ENCODE results near the gene INPP5A.
"Not testable (repeated sequence)": the region's sequence is repeated elsewhere in the genome, so short reads cannot be mapped to it uniquely, and the experiment has no call there.

The INPP5A gene

DNA sequence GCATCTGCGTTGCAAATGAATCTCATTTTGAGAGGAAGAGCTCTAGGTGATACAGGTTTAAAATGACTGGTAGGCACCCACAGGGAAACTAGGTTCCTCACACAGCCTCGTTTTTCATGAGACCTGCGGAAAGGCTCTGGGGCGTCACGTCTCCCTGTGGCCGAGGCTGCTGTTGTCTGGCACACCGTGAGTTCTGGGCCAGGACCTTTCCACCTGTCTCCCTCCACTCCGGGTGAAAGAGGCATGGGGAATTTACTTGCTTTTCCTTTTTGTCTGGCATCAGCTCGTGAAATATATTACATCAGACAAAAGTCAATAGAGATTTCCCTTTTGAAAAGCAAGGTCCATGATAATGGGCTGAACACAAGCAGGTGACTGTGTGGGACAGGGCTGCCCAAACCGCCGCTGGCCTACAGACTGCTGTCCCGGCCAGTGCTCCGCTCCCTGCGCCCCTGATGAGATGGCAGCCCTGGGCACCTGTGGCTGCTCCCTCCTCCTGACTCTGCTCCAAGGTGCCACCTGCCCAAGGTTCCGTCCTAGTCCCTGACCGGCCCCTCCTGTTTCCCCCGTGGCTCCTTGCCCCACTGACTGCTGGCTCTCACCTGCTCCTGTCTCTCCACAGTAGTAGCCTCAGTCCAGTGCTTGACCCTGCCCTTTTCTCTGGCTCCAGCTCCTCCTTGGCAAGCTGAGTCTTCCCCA is 138.8 kb downstream of the INPP5A start:
- no peak for DNase-seq (ENCODE audit: low read depth)

DNA sequence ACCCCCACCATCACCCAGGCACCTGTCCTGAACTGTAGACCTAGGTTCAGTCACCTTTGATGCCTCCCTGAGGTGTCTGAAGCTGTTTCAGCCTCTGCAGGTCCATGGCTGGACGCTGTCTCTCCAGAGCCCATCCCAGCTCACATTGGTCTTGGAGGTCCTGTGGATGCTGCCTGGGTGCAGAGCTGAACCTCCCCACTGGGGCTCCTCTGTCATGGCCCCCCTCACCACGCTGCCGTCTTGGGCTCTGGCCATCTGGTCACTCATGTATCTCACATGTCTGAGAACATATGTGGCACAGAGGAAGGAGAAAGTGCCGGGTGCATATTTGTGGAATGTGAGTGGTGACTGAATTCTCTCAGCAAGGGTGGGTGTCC is 139.5 kb downstream of the INPP5A start:
- DNase-seq (ENCODE audit: low read depth), result no peak

DNA sequence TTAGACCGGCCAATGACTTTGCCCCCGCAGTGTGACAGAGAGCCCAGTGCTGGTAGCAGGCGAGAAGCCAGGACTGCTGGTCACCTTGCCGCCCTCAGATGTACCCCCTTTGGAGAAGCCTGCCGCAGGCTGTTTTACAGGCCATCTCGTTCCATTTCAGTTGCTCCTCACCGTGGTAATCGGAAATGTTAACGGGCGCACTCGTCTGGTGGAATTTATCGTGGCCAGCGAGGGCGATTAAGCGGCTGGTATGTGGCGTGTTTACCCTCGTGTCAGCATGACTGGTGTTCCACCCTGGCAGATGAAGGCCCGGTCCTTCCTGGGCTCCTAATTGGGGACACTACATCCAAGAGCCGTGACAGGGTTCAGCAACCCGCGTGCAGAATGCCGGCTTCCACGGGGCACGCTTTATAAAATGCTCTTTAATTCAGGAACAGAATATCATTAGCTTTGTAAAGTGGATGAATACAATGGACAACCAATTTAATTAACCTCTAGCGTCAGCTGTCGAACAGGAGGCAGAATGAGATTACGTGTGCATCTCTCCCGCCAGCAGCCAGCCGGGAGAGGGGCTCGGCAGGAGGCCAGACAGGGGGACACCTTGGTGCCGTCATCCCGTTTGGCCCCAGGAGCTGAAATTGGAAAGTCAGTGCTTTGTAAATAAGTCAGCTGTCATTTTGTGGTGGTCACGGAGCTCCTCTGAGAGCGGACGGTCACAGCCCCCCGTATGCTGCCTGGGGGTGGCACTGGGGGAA is 140.1 kb downstream of the INPP5A start:
- DNase-seq (ENCODE audit: low read depth), result no peak

DNA sequence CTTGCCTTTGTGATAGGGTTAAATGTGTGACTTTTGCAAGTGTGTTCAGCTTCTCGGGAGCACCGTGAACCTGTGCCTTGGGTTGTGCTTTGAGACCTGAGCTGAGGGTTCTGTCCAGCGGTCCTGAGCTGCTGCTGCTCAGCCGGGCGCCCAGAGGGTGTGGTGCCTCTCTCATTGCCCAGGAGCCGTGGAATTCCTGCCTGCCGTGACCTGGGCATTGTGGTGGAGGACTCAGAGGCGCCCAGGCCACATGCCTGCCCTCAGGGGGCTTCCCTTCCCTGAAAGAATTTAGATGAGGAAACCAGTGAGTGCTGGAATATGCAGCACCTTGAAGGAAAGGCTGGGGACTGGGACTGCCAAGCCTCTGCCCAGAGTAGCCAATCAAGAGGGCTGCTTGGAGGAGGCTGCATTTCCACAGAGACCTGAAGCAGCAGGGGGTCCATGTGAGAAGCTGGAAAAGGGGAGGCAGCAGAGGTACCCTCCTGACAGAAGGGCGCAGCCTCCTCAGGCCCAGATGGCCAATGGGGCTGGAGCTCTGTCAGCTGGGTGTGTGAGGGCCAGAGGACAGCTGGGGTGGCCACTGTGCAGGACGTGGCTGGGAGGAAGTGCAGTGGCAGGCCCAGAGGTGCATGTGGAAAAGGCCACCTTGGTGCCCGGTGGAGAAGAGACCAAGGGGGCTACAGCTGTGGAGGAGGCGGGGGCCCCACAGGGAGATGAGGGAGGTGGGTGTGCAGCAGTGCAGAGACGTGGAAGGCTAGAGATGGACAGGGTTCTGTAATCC is 141.0 kb downstream of the INPP5A start:
- DNase-seq (ENCODE audit: low read depth), result no peak

DNA sequence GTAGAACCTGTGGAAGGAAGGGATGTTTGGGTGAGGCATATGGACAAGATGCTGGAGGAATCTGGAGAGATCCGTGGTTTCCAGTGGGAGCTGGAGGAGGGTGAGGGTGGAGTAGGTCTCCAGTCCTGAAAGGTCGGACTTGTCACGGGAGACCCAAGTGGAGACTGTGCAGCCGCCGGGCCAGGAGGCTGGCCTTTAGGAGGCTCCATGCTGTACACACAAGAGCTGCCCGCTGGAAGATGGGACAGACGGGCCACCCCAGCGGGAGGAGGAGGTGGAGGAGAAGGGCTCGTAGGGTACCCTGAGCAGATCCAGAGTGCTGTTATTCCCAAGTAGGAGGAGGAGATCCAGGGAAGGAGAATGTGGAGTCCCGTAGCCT is 141.6 kb downstream of the INPP5A start:
- DNase-seq (ENCODE audit: low read depth), result no peak

DNA sequence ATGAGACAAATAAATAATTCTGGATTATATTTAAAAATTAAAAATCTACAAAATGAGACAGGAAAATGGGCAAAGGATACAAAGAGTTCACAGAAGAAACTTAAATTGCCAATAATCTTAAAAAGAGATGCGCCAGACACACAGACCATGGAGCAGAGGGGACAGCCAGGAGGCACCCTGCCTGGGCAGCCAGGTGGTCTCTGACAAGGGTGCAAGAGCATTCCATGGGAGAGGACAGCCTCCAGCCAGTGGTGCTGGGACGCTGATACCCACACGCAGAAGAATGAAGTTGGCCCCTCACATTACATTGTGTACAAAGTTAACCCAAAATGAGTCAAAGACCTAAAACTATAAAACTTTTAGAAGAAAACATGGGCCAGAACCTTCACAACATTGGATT is 142.1 kb downstream of the INPP5A start:
- no peak for DNase-seq (ENCODE audit: low read depth)

DNA sequence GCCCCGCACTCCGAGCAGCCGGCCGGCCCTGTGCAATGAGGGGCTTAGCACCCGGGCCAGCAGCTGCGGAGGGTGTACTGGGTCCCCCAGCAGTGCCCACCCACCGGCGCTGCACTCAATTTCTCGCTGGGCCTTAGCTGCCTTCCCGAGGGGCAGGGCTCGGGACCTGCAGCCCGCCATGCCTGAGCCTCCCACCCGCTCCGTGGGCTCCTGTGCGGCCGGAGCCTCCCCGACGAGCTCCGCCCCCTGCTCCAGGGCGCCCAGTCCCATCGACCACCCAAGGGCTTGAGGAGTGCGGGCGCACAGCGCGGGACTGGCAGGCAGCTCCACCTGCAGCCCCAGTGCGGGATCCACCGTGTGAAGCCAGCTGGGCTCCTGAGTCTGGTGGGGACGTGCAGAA is 143.2 kb downstream of the INPP5A start:
- DNase-seq (ENCODE audit: low read depth), result not testable (repeated sequence)

DNA sequence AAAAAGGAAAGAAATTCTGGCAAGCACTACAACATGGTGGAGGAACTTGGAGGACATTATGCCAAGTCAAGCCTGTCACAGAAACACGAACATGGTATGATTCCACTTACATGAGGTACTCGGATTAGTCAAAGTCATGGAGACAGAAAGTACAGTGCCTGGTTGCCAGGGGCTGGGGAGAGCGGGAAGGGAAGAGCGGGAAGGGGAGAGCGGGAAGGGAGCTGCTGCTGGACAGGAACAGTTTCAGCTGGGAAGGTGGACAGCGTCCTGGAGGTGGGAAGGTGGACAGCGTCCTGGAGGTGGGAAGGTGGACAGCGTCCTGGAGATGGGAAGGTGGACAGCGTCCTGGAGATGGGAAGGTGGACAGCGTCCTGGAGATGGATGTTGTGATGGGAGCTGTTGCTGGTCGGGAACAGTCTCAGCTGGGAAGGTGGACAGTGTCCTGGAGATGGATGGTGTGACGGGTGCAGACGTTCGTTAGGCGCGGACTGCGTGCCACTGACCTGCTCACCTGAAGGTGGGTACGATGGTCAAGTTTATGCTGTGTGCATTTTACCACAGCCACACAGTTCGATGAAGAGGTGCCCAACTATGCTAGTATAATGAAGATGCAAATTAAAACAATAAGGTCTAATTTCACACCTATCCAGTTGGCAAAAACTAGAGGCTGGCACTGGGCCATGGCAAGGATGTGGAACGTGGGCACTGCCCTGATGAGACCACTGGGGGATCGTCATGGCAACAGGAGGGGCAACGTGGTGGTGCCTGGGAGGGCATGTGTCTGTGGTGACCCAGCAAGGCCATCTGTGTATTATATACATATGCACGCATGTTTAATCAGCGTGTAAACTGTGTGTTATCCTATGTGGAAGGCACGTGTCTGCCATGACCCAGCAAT is 144.5 kb downstream of the INPP5A start:
- DNase-seq (ENCODE audit: low read depth), result no peak

DNA sequence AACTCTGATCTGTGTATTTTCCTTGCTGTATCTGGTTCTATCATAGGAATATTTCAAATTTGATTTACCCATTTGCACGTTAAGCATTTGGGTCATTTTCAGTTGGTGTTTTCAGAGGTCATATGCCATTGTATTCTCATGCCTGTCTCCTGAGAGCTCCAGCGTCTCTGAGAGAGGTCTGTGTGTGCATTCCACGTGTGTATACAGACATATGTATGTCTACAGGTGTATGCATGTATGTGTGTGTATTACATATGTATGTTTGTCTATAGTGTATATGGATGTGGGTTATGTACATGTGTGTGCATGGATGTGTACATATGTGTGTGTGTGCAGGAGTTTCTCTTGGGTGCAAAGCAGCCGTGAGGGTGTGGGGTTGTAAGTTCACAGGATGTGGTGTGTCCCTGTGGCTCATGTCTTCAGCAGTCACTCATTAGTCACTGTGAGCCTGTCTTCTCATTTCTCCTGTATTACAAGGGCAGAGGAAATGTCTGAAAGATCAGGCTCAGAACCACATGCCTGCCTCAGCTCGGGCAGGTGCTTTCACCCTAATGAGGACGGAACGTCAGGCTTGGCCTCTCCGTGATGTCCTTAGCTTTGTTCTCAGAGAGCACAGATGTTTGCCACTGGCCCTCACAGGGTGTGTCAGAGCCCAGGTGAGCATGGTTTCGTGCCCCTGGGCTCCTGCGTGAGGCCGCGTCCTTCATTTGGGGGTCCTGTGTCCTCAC is 146.7 kb downstream of the INPP5A start:
- peak; percentile 19 for DNase-seq (ENCODE audit: low read depth)

DNA sequence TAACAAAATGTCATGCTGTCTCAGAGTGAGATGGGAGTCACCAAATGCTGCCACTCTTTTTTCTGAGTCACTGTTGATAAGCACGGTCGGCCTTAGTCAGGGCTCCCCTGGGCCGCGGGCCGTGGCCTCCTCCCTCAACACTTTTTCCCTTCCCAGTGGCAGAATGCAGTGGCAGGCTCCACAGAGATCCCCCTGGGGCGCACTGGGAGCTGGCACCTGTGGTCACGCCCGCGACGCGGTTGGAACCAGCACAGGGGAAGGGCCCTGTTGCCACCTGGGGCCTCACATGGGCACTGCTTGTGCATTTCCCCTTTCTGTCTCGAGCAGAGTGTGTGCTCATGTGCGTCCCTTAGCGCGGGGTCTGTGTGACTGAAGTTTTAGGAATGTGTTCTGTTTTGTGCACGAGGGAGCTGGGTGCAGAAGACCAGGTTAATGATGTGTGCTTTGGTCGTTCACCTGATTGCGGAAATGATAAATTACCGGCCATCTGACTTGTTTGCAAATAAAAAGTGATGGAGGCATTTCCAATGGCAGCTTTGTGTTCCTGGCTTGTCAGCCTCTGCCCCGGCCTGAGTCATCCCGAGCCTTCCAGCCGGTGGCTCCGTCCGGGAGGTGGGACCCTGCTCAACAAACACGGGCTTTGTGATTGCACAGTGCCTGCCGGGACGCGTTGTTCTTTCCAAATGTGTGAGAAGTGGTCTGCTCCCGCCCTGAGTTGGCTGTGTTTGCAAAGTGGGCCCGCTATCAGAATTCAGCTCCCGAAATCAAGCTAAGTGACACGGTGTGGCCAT is 147.7 kb downstream of the INPP5A start:
- DNase-seq (ENCODE audit: low read depth), result peak; percentile 6

DNA sequence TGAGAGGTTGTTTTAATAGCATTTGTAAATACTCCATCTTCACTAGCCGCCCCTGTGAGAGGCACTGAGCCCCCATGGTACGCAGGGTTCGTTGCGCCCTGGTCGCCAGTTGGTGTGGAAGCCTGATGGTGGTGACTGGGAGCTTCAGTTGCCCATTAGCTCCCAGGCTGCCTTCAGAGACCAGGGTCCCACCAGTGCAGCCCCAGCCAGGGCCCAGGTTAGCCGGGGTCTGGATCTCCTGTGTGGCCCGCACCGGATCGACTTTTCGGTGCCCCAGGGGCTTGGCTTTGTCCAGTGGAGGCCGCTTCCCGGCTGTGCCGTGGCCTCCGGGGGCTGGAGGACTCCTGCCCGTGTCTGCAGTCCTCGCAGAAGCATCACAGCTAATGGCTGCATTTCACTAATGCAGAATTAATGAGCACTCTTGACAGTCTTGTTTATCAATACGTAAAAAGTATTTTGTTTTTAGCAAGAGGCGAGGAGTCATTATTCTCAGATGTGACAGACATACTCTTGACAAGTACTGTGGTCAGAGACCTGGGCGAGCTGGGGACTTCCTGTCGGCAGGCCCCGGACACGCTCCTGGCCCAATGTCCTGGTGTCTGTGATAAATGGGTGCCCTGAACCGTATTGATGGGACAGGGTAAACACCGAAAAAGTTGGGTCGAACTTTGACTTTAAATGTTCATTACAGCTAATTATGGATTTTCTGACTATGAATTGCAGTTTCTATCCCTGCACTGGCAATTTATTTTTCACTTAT is 148.5 kb downstream of the INPP5A start:
- no peak for DNase-seq (ENCODE audit: low read depth)

DNA sequence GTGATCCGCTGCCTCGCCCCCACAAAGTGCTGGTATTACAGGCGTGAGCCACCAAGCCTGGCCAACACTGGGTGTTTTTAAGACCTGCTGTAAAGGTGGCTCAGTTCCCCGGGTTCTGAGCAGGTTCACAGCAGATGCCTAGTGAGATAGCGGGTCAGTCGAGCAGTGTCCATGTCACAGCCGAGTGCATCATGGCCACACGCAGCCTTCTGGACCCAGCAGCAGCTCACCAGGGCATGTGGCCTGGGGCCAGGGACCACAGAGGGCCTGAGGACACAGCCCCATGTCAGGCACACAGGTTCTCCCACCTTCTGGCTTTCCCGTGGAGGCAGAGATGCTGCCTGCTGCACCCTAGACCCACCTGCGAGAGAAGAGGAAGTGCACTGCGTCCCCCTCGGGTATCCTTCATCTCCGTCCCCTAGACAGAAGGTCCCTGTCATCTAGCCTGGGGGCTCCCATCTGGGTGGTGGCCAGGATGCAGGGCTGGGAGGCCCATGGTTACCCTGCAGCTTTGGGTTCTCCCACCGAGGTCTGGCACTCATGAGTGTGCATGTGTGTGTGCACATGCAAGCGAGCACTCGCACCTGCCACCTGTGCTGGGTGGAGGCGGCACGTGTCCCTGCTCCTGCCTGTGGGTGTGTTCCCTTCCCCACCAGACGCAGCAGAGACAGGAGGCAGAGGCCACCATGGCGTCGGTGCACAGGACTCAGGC is 149.8 kb downstream of the INPP5A start:
- DNase-seq (ENCODE audit: low read depth), result no peak

DNA sequence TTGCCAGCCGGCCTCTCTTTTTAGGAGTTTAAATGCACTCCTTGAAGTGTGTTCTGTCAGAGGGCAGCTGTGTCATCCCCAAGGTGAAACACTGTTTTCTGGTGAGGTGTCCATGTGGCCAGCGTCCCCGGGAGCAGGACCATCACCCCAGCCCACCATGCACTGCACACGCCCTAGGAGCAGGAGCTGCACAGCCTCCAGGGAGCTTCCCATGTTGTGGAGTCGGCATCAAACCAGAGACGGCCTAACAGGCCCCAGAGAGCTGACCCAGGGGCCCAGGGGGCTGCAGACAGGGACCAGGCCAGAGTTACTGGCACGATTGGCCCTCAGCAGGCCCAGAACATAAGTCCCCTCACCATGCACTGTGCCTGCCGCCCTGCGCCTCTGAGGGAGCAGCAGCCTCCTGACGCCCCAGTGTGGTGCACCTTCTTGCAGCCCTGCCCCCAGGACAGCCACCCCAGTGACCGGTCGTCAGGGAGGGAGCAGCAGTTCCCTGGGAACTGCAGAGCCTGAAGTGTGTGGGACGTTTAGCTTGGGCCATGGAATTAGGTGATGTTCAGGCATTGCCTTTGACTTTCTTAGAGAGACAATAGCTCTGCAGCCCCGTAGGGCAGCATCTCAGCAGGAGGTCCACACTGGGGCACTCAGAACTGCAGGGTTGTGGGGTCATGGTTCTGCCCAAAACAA is 150.4 kb downstream of the INPP5A start:
- no peak for DNase-seq (ENCODE audit: low read depth)

DNA sequence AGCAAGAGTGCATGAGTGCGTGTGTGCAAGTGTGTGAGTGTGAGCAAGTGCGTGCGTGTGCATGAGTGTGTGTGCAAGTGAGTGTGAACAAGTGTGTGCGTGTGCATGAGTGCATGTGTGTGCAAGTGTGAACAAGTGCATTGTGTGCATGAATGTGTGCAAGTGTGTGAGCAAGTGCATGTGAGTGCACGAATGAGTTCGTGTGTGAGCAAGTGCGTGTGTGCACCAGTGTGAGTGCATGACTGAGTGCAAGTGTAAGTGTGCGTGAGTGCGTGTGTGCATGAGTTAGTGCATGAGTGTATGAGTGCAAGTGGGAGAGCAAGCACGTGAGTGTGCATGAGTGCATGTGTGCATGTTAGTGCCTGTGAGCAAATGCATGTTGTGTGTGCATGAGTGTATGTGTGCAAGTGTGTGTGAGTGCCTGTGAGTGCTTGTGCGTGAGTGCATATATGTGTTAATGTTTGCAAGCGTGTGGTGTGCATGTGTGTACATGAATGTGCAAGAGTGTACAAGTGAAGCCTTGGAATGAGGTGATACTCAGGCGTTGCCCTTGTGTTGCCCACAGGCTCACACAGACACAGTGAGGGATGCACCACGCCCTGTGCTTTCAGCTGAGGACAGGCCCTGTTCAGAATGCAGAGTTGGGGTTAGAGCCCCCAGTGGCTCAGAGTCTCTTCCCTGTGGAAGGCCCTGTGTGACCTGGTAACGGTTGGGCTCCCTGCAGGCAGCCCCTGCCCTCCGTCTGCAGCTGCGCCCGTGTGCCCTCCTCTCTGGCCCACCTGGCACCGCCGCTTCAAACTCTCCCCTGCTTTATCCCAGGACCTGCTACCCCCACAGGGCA is 151.2 kb downstream of the INPP5A start:
- DNase-seq (ENCODE audit: low read depth), result no peak

DNA sequence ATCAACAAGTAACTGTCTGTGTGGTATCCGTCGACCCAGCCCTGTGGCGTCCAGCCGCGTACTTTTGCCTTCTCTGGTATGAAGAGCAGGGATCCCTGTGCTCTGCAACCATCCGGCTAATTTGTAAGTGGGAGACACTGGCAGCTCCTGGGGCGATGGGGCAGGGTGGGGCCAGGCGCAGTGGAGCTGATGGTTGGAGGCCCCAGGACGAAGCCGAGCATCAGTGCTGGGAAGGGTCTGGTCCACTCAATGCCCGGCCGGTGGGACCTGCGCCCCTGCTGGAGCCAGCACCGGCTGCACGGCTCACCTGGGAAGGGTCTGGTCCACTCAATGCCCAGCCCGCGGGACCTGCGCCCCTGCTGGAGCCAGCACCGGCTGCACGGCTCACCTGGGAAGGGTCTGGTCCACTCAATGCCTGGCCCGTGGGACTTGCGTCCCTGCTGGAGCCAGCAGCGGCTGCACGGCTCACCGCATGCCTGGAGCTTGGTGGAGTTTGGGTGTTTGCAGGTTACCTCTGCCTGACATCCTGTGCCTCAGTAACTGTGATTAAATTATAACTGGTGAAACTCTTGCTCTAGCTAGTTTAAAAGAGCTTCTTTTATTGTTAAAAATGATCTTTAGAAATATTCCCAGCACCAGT is 152.3 kb downstream of the INPP5A start:
- no peak for DNase-seq (ENCODE audit: low read depth)

DNA sequence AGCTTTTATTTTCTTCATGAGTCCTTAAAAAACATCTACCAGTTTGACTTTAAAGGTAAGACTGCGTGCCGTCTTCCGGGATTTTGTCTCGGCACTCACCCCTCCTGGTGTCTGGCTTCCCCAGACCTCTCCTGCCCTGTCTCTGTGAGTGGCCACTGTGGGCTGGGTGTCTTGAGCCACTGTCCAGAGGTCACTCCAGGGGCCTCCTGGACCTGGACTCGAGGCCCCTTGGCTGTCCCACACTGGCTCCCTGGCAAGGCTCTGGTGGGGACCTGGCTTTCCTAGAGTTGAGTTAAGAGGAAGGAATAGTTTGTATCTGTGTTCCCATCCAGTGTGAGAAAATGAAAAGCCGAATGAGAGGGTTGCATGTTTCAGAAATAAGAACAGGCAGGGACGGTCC is 152.8 kb downstream of the INPP5A start:
- DNase-seq (ENCODE audit: low read depth), result no peak

Data from activated T-cell treated with anti-CD3 and anti-CD28 coated beads for 48 hours (primary cell).